Measurements from ENCODE around the gene RETREG3.

Gene RETREG3

GRCh38 chr17:42608305-42609181, 631 bp downstream of the RETREG3 start:
- no peak for DNase-seq (ENCODE audit: low read depth)
- peak overlapping the region; percentile 94 for H3K4me3 ChIP-seq (ENCODE audit: low read depth, low read length)
- peak; percentile 29 for TF ChIP-seq CTCF (IDR thresholded peaks at IDR 0.05; ENCODE audit: low read depth, low read length, missing control alignments)

- TF ChIP-seq CTCF (IDR thresholded peaks at IDR 0.05; ENCODE audit: low read depth, low read length, missing control alignments): no peak
- peak overlapping the region; percentile 94; the same call in 1 of the 2 replicates for H3K4me3 ChIP-seq (ENCODE audit: low read depth, low read length)
- DNase-seq (ENCODE audit: low read depth): no peak
Observed at GRCh38 chr17:42607769-42608168, 1.4 kb downstream of the RETREG3 start.

GRCh38 chr17:42603318-42603717, 5.9 kb downstream of the RETREG3 start:
- no peak for TF ChIP-seq CTCF (IDR thresholded peaks at IDR 0.05; ENCODE audit: low read depth, low read length, missing control alignments)
- H3K4me3 ChIP-seq (ENCODE audit: low read depth, low read length): no peak overlapping the region
- no peak for DNase-seq (ENCODE audit: low read depth)

- no peak overlapping the region for H3K4me3 ChIP-seq (ENCODE audit: low read depth, low read length)
- no peak for DNase-seq (ENCODE audit: low read depth)
- no peak for TF ChIP-seq CTCF (IDR thresholded peaks at IDR 0.05; ENCODE audit: low read depth, low read length, missing control alignments)
Observed at GRCh38 chr17:42598905-42599304, 10.3 kb downstream of the RETREG3 start.

GRCh38 chr17:42596386-42596785, 12.8 kb downstream of the RETREG3 start:
- TF ChIP-seq CTCF (IDR thresholded peaks at IDR 0.05; ENCODE audit: low read depth, low read length, missing control alignments): no peak
- no peak overlapping the region for H3K4me3 ChIP-seq (ENCODE audit: low read depth, low read length)
- no peak for DNase-seq (ENCODE audit: low read depth)

- TF ChIP-seq CTCF (IDR thresholded peaks at IDR 0.05; ENCODE audit: low read depth, low read length, missing control alignments): no peak
- H3K4me3 ChIP-seq (ENCODE audit: low read depth, low read length): no peak overlapping the region
- no peak for DNase-seq (ENCODE audit: low read depth)
Observed at GRCh38 chr17:42591411-42591810, 17.8 kb downstream of the RETREG3 start.

- no peak for DNase-seq (ENCODE audit: low read depth)
- H3K4me3 ChIP-seq (ENCODE audit: low read depth, low read length): no peak overlapping the region
- no peak for TF ChIP-seq CTCF (IDR thresholded peaks at IDR 0.05; ENCODE audit: low read depth, low read length, missing control alignments)
Observed at GRCh38 chr17:42590886-42591285, 18.3 kb downstream of the RETREG3 start.
